H1 (cell line): ENCODE results near the gene BIVM. TPM values are rescaled to one million over a fixed set of nuclear protein-coding genes. Genes with fewer than 3 reads are reported as not detected.

Source experiments
- ASH2L ChIP-seq: fragments of 200-600, 300-600 bp; sonication (generic); IDR thresholded peaks from one replicate; pipeline ENCODE4 v1.7.1; 2017; ENCODE audit warnings: low read length
- ATF2 ChIP-seq: IDR thresholded peaks from 2 replicates; pipeline ENCODE4 v1.6.1; 2012; ENCODE audit warnings: low read length, inconsistent platforms
- ATF3 ChIP-seq: IDR thresholded peaks from 2 replicates; pipeline ENCODE4 v1.6.1; 2011; ENCODE audit warnings: low read depth, mild to moderate bottlenecking, low read length; ENCODE audit not compliant: insufficient read depth
- CHD1 ChIP-seq: IDR thresholded peaks from 2 replicates; pipeline ENCODE4 v1.6.1; 2012; ENCODE audit warnings: low read depth, low read length, improper control_type of control experiment
- E2F6 ChIP-seq: IDR thresholded peaks from 2 replicates; pipeline ENCODE4 v1.6.1; 2012; ENCODE audit warnings: inconsistent platforms
- polyA plus RNA-seq, 7 experiments: library from polyadenylated mRNA; depleted of rRNA in 3 of 7; stranded (reverse) in 5 of 7; unstranded in 2 of 7; fragments of >200 nt in 5 of 7; fragments of 200-250 nt in 2 of 7; gene quantifications; 1 replicate in 5 of 7; 2 replicates in 1 of 7; 4 replicates in 1 of 7; pipeline versions ENCODE4 v1.2.1 to v1.2.3, GENCODE V29; 2011 to 2013; ENCODE audit warnings: missing spikeins in 2 of 7, mixed read lengths in 2 of 7
- total RNA-seq: library from RNA; stranded (reverse); fragmentation: NEBNext Ultra II Directional; extraction: Animal tissue kit (Norgen Biotek cat#: 25700); gene quantifications from 2 replicates; pipeline ENCODE4 v1.2.1, GENCODE V29; 2021

BIVM gene
- total and polyA plus RNA-seq, 2 of the 8 experiments (the other 6 are each of a cell fraction or from before 2014, with no cell fraction given), result 1.8 to 5.5 TPM

GRCh38 chr13:102825400-102825799 is 26.5 kb downstream of the BIVM start (continued):
- no peak for TF ChIP-seq ATF2
- no peak for TF ChIP-seq ASH2L
- TF ChIP-seq E2F6, result no peak
- no peak for TF ChIP-seq CHD1
- no peak for TF ChIP-seq ATF3
- TF ChIP-seq, all 59 proteins: peak for 0
